Smooth muscle cell (in vitro differentiated cells): ENCODE data around the gene MRPL27. TPM values are rescaled to one million over a fixed set of nuclear protein-coding genes. Genes with fewer than 3 reads are reported as not detected.

ENCODE experiments used
- DNase-seq: peaks from one replicate; lab custom pipeline; 2025; ENCODE audit not compliant: unreplicated experiment; lab: John Stamatoyannopoulos, UW
- H2AFZ ChIP-seq: fragments of 200-600 bp; sonication (generic); 2 replicates; pipeline ENCODE4 v1.6.0; 2016; ENCODE audit warnings: antibody characterized with exemption, low read depth, mild to moderate bottlenecking
- H3F3A ChIP-seq: fragments of 200-600 bp; sonication (generic); 2 replicates; pipeline ENCODE4 v1.6.0; 2017; ENCODE audit warnings: antibody characterized with exemption, low read depth
- H3K27ac ChIP-seq: fragments of 200-600 bp; sonication (generic); 2 replicates; pipeline ENCODE4 v1.5.1; 2016; ENCODE audit warnings: low read depth, mild to moderate bottlenecking
- H3K27me3 ChIP-seq: fragments of 200-600 bp; sonication (generic); 2 replicates; pipeline ENCODE4 v1.6.1; 2016; ENCODE audit warnings: low read depth, mild to moderate bottlenecking
- H3K36me3 ChIP-seq: fragments of 200-600 bp; sonication (generic); 2 replicates; pipeline ENCODE4 v1.5.1; 2016; ENCODE audit warnings: low read depth
- H3K4me1 ChIP-seq: fragments of 200-600 bp; sonication (generic); 2 replicates; pipeline ENCODE4 v1.5.1; 2016; ENCODE audit warnings: low read depth
- H3K4me2 ChIP-seq: fragments of 200-600 bp; sonication (generic); 2 replicates; pipeline ENCODE4 v1.6.0; 2016; ENCODE audit warnings: mild to moderate bottlenecking
- H3K4me3 ChIP-seq: fragments of 200-600 bp; sonication (generic); 2 replicates; pipeline ENCODE4 v1.5.1; 2016; ENCODE audit warnings: mild to moderate bottlenecking
- H3K79me2 ChIP-seq: fragments of 200-600 bp; sonication (generic); 2 replicates; pipeline ENCODE4 v1.6.0; 2016; ENCODE audit warnings: low read depth, mild to moderate bottlenecking
- H3K9ac ChIP-seq: fragments of 200-600 bp; sonication (generic); 2 replicates; pipeline ENCODE4 v1.6.0; 2016; ENCODE audit warnings: low read depth
- H3K9me3 ChIP-seq: fragments of 200-600 bp; sonication (generic); replicated peaks from 2 replicates; pipeline ENCODE4 v1.5.1; 2016; ENCODE audit warnings: low read depth
- H4K20me1 ChIP-seq: fragments of 200-600 bp; sonication (generic); 2 replicates; pipeline ENCODE4 v1.6.0; 2016; ENCODE audit warnings: low read depth
- CTCF ChIP-seq: fragments of 200-600 bp; sonication (generic); IDR thresholded peaks from 2 replicates; pipeline ENCODE4 v1.5.1; 2017; ENCODE audit warnings: borderline replicate concordance, mild to moderate bottlenecking, antibody characterized with exemption; ENCODE audit not compliant: insufficient read depth, poor library complexity, severe bottlenecking
- WGBS: methylation state at CpG from one replicate; pipeline ENCODE4 v1.1.7; 2016; ENCODE audit warnings: low lambda C conversion rate; 5-methylcytosine and 5-hydroxymethylcytosine counted together
- polyA plus RNA-seq: library from polyadenylated mRNA; unstranded; fragments of >200 nt; fragmentation: Nextera tagmentation; extraction: Ambion mirVana; gene quantifications from 2 replicates; pipeline ENCODE4 v1.2.1, GENCODE V29; 2016
- total RNA-seq: library from RNA; depleted of rRNA; stranded (reverse); fragments of >200 nt; gene quantifications from 2 replicates; pipeline ENCODE4 v1.2.3, GENCODE V29; 2014

The MRPL27 gene
- total and polyA plus RNA-seq, 2 experiments from 2014 or later, result 62.8 to 138 TPM

GRCh38 chr17:50381260-50381815 lies 8.4 kb upstream of the MRPL27 start:
- no peaks in the 10 kb centered on the region for H3K79me2 ChIP-seq
- DNase-seq, result no peak
- H3F3A ChIP-seq, result peaks cover 35% of the 10 kb centered on the region
- H2AFZ ChIP-seq, result no peak overlapping the region
- H3K4me1 ChIP-seq, result no peaks in the 10 kb centered on the region
- H3K27me3 ChIP-seq, result no peaks in the 10 kb centered on the region
- no peak overlapping the region for H3K4me3 ChIP-seq
- no peak overlapping the region for H3K4me2 ChIP-seq
- no peaks in the 10 kb centered on the region for H3K9me3 ChIP-seq
- WGBS, result 97% methylated on average over 7 of the region's 7 CpGs
- peaks cover 26% of the 10 kb centered on the region for H3K36me3 ChIP-seq
- no peak for TF ChIP-seq CTCF
- H4K20me1 ChIP-seq, result peaks cover 41% of the 10 kb centered on the region
- no peak overlapping the region for H3K27ac ChIP-seq
- no peak overlapping the region for H3K9ac ChIP-seq

- no peak for TF ChIP-seq CTCF
- H3K4me2 ChIP-seq, result no peak overlapping the region
- no peaks in the 10 kb centered on the region for H3K9me3 ChIP-seq
- no peak overlapping the region for H3K9ac ChIP-seq
- peaks cover 35% of the 10 kb centered on the region for H3F3A ChIP-seq
- peaks cover 21% of the 10 kb centered on the region for H3K36me3 ChIP-seq
- H3K27ac ChIP-seq, result no peak overlapping the region
- H3K79me2 ChIP-seq, result no peaks in the 10 kb centered on the region
- 96% methylated on average over 13 of the region's 13 CpGs for WGBS
- H2AFZ ChIP-seq, result no peak overlapping the region
- no peak for DNase-seq
- peaks cover 33% of the 10 kb centered on the region for H4K20me1 ChIP-seq
- no peak overlapping the region for H3K4me3 ChIP-seq
- H3K27me3 ChIP-seq, result no peaks in the 10 kb centered on the region
- H3K4me1 ChIP-seq, result no peaks in the 10 kb centered on the region
Measured at GRCh38 chr17:50380369-50381259, 7.6 kb upstream of the MRPL27 start.

GRCh38 chr17:50379351-50380132 lies 6.6 kb upstream of the MRPL27 start:
- no peak for TF ChIP-seq CTCF
- H2AFZ ChIP-seq, result no peak overlapping the region
- H3K4me2 ChIP-seq, result no peak overlapping the region
- no peak overlapping the region for H3K4me3 ChIP-seq
- peaks cover 16% of the 10 kb centered on the region for H3K36me3 ChIP-seq
- H3K79me2 ChIP-seq, result no peaks in the 10 kb centered on the region
- H3K9ac ChIP-seq, result no peak overlapping the region
- no peaks in the 10 kb centered on the region for H3K27me3 ChIP-seq
- H3K9me3 ChIP-seq, result no peaks in the 10 kb centered on the region
- H4K20me1 ChIP-seq, result peaks cover 25% of the 10 kb centered on the region
- peaks cover 27% of the 10 kb centered on the region for H3F3A ChIP-seq
- DNase-seq, result no peak
- 95% methylated on average over 6 of the region's 6 CpGs for WGBS
- no peak overlapping the region for H3K27ac ChIP-seq
- H3K4me1 ChIP-seq, result no peaks in the 10 kb centered on the region
